DMS53 (cell line): Measurements from ENCODE around the gene ODAD2.
A peak's percentile ranks its signal among the peaks of the same experiment; 100 is the strongest.

Source experiments
- DNase-seq: peaks from one replicate; lab custom pipeline; 2025; lab: John Stamatoyannopoulos, UW

Gene ODAD2

DNA sequence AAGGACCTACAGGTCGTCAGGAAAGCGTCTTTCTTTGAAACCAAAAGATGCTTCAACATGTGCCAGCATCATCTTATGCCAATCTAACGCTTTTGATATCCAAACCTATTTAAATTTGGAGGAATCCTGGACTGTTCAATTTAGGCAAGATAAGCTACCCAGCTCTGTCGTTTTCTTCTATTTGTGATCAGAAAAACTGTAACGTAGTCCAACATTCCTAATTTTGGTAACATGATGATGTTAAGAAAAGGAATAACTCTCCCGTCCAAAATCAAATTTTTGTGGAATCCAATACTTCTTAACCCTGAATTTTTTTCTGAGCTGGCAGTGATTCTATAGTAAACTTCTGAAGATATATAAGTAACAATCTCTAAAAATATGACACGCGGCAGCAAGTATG lies 160.0 kb downstream of the ODAD2 start:
- DNase-seq: no peak

DNA sequence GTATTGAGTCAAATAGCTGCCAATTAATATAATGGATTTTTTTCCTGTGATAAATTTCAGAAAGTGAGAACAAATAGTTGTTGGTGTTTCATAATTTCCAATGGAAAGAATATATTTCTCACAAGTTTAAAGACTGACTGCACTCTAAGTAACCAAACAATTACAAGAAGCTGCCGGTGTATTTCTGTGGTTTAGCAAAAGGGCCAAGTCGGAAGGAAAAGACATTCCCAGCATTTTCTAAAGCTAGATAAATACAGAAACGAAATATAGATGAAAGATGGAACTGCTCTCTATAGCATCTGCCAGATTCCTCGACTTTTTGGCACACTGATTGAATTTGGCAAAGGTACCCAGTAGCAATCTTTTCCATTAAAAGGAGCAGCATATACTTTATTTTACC lies 160.5 kb downstream of the ODAD2 start:
- DNase-seq: no peak

DNA sequence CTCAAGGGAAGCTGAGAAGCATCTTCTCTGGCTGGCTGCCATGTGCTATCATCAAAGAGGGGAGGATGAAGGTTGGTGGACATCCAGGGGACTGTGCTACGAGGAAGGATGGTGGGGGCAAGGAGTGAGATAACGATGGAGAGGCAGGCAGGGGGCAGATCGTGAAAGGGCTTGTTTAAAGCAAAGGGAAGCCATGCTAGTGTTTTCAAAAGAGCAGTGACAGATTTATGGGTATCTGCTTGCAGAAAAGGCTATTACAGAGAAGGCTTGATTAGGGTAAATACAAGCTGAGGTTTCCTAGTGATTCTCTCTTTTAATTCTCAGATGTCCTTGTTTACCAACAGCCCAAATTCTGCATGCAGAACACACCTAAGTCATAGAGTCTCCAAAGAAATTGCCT lies 164.4 kb downstream of the ODAD2 start:
- DNase-seq: no peak

DNA sequence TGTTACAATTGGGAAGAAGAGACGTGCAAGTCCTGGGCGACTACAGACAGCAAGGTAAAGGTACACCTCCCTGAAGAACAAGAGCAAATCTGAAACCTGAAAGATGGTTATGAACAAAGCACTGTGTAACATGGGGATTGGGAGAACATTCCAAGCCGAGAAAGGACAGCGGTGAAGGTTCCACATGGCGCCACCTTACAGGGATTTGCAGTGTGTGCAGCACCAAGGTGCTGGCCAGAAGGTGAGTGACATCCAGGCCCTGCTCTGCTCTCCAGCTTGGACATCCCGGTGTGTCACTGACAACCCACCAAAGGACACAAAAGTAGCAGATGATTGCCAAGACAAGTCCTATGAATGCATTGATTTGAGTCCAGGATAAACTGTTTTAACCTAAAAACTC lies 165.1 kb downstream of the ODAD2 start:
- no peak for DNase-seq

DNA sequence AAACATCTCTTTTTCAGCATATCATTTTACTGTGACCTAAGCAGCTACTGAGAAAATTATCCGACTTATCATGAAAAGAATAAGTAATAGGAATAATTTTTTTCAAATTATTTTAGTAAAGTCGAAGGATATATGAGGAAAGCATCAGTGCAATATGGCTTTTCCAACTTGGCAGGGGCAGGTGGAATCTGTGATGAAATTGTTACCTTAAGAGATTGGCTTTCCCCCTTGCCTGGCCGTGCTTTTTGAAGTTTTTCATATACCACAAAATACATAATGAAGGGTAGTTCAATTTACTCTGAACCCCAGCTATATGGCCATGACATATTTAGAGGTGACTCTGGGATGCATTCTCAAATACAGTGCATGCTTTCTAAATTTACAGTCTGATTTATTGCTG lies 166.1 kb downstream of the ODAD2 start:
- no peak for DNase-seq

DNA sequence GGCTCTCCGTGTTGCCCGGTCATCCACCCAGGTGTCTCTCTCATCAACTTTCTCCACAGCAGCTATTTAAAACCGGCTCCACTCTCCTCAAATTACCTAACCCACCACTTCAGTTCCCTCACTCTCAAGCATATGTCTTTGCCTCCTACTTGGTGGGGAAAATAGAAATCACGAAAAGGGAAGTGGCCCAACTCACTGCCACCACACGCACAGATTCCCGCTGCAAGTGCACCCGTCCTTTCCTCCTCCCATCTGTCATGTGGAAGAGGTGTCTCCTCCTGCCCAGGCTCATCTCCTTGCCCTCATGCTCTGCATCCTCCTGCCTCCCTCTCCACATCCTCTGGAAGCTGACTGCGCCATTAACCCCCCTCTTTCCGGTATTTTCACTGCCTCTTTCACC lies 172.5 kb downstream of the ODAD2 start:
- no peak for DNase-seq

DNA sequence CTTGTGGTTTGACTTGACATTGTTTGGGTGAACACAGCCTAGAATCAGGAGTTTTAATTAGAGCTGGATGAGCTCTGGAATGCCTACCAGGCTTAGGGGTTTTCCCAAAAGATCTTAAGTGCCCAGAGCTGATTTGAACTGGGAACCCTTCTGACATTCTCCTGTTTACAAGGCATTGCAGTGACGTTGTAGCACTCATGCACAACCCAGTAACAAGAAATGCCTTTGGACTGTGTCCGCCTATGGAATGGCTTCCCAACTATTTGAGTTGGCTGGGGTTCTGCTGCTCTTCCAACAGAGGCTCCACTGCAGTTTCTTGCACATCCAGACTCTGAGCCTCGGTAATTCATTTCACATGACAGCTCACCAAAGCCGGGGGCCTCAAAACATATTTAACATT lies 176.6 kb downstream of the ODAD2 start:
- DNase-seq: no peak

DNA sequence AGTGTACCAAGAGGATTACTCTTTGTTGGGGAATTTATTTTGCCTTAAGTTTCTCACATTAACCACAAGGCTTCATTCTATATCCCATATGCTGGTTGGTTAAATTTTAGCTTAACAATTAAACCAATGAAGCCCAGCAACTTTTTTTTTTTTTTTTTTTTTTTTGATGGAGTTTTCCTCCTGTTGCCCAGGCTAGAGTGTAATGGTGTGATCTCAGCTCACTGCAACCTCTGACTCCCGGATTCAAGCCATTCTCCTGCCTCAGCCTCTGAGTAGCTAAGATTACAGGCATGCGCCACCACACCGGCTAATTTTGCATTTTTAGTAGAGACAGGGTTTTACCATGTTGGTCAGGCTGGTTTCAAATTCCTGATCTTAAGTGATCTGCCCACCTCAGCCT lies 178.2 kb downstream of the ODAD2 start:
- peak; percentile 77 for DNase-seq

DNA sequence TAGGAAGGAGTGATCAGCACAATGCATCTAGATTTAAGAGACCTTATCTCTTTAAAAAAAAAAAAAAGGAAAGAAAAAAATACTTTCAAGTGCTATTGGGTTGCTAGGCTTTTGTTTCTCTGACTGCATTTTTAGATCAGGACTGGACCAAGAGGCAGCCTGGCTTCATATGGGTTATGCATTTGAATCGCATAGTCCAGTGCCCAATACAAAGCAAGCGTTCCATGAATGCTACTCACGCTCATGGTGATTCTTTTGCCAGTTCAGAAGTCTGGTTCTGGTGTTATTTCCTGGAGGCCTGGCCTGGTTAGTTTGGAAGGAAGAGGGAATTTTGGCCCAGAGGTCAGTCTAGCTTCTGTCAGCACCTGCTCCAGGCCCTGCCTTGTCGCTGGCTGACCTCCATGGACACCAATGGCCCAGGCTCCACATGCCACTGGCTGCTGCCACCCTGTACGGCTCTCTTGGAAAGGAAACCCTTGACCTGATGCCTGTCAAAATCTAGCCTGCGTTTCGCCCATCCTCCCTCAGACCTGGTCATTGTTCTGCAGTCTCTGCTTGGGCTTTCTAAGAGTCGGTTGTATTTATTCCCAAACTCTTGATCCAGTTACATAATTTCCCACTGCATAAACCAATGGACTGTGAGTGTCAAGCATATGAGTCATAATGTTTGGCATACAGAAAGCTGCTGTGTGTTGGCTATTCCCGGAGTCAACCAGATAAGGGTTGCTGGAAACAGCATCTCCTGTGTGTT lies 178.9 kb downstream of the ODAD2 start:
- peak; percentile 95 for DNase-seq

DNA sequence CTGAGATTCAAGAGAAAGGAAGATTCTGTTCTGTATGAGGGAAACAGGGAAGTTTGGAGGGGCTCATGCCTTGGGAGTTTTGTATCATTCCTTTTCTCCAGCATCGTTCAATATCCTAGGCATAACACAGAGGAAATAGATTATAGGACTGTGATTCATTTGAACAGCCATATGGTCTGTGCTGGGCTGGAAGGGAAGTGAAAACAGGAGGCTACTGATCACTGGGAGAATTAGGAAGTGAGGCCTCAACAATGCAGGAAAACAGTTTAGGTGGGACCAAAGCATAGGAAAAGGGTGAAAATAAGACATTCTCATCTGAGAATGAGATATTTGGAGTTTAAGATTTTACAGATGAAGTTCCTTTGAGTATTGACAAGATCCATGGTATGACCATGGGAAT lies 182.6 kb downstream of the ODAD2 start:
- DNase-seq: no peak

DNA sequence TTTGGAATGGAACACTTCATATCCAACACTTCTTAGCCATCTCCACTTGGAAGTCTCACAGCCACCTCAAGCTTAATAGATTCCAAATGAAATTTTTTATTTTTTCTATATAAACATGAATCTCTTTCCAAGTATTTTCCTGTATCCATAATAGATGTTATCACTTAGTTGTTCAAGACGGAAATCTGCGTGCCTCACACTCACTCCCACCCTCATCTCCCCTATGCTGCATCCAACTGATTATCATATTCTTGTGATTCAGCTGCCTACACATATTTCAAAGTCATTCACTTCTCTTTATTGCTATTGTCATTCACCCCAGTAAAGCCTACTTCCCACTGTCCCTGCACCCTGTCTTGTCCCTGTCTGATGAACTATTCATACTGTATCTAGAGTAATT lies 183.0 kb downstream of the ODAD2 start:
- no peak for DNase-seq

DNA sequence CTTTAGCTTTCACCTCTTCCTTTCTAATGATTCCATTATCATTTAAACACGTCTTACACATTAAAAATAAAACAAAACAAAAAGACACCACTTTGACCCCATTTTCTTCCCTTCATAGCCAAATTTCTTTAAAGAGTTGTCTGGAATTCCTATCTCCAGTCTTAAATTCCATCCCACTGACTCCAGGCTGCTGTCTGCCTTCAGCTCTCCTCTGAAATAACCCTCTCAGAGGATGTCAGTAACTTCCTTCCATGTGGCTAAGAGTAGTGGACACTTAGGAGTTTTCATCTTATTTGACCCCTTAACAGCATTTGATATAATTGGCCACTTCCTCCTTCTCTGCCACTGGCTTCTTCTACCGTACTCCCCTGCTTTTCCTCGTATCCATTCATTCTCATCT lies 183.6 kb downstream of the ODAD2 start:
- no peak for DNase-seq

DNA sequence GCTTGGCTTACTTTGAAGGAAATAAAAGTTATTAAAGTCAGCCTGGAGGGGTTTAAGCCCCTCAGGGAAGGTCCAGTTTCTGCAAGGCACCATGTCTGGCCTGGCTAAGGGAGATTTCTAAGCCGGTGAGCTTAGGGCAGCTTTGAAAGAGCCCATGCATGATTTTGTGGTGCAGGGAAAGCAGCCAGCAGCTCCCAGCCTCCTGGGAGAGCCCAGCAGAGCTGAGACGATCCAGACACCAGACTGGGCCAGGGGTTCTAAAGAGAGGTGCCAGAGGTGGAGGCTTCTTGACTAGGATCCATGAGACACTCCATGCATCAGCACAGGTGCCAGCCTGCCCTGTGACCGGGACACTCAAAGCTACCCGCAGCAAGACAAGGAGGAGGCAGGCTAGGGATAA lies 193.7 kb downstream of the ODAD2 start:
- DNase-seq: no peak

DNA sequence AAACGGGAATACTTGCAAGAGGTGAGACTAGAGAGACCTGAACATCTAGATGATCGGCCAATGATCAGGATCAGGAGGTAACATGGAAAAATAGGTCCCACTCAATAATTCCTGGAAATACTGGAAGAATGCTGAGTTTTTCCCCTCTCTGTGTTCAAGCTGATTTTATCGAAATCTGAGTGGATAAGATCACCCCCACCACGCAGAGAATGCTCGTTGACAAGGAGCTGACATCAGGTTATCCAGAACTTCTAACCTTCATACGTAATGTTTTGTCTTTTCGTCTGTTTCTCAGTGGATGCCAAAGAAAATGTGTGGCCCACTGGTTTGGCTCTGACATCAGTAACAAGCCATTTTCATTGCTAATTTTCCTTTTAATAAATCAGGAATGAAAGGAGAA lies 194.7 kb downstream of the ODAD2 start:
- no peak for DNase-seq

DNA sequence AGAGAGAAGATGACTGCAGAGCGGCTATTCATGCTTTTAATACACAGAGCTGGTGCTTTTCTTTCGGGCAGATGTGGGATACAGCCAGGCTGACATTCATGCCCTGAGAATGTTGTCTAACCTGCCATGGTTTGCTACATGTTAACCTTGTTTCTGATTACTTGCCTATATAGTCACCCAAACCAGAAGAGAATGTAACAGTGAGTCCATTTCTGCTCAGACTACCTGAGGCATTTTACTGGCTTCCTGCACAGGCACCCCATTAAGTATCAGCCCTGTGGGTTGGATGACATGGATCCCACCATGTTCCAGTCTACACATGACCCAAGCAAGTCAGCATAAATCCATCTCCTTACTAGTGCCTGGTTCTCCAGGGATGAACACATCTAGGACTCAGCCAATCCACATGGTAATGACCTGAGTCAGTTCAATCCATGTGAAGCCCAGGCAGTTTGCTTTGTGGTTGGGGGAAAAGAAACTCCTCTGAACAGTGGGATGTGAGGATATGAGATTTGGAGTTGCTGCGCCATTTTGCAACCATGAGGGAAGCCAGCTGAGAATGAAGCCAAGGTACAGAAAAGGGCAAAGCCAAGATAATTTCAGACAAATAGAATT lies 197.6 kb downstream of the ODAD2 start:
- no peak for DNase-seq

DNA sequence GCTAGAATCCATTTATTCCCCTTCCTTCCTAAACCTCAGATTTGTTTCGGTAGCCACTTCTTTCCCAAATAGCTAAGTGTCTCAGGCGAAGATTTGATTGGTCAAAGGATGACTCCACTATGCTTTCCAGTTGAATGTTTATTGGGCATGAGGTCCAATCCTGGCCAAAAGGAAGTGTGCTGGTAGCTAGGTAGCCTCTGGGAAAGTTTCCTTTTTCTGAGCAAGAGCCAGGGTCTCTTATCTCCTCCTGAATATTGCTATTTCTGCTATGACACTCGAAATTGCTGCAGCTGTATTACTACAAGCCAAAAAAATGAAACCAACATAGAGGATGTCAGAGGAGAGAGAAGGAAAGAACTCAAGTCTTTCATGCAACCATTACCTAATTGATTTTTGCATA lies 199.8 kb downstream of the ODAD2 start:
- DNase-seq: no peak

DNA sequence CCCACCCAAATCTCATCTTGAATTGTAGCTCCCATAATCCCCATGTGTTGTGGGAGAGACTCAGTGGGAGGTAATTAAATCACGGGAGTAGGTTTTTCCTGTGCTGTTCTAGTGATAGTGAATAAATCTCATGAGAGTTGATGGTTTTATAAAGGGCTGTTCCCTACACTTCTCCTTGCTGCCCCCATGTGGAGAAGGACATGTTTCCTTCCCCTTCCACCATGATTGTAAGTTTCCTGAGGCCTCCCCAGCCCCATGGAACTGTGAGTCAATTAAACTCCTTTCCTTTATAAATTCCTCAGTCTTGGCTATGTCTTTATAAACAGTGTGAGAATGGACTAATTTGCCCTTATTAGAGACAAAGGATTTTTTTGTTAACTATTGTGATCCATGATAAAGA lies 204.7 kb downstream of the ODAD2 start:
- peak; percentile 63 for DNase-seq

DNA sequence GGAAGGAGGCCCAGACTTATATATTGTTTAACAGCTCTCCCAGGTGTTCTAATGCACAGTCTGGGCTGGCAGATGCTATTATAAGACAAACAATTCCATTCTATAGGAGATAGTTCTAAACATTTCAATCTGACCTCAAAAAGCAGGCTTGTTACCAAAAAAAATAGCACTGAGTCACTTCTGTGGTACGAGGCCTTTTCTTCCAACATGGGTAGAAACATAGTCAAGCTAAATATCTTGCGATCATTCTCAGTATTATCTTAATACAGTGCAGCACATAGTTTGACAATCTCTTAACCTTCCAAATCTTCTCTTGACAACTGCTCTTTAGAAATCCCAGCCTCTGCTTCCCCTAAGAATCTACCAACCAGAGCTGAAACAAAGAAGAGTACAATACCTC lies 206.7 kb downstream of the ODAD2 start:
- DNase-seq: no peak

DNA sequence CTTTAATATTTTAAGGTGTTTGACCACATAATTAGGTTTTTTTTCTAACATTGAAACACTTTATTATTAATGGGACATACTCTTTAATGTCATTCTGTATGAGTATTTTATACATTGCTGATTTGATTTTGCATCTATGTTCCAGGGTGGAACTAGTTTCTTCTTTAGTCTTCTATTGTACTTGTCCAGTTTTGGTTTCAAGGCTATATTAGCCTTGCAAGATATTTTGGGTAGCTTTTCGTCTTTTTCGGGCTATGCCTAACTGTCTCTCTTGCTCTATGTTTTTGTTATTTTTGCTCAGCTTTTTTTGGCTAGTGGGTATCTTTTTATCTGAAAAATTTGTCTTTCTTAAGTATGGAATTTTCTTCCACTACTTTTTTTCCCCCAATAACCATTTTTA lies 214.6 kb downstream of the ODAD2 start:
- DNase-seq: no peak

DNA sequence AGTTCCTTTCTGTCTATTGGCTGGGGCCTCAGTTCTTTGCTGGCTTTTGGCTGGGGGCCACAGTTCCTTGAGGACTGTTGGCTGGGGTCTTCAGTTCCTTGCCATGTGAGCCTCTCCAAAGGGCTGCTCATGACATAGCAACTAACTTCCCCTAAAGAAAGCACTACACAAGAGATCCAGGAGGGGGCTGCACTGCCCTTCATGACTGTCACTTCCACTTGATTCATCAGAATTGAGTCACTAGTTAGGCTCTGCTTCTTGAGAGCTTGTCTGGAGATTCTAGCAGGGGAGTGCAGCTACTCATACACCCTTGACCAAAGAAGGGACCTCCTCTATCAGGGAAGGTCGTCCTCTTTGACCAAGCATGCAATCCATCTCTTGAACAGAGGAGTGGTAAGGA lies 215.2 kb downstream of the ODAD2 start:
- DNase-seq: peak; percentile 75

DNA sequence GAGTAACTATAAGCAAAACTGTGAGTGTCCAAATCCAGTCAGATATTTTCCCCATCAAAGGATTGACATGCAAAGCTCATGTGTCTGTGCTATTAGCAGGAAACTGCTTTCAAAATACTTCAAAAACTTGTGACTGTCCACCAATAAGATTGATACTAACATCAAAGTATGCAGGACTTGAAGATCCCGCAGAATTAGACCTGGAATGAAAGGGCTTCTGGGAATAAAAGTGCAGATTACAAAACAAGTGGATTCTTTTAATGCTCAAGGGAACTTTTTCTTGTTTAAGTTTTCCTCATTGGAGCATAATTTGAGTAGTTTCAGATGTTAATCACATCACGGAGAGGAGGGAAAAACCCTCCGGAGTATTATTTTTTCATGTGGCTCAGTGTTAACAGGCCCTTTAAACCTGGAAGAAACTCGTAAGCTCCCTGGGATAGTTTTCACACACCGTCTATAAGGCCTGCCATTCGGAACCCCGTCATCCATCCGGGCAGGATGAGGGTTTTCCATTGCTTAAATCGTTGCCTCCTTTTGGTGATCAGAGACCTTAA lies 219.3 kb downstream of the ODAD2 start:
- DNase-seq: no peak

DNA sequence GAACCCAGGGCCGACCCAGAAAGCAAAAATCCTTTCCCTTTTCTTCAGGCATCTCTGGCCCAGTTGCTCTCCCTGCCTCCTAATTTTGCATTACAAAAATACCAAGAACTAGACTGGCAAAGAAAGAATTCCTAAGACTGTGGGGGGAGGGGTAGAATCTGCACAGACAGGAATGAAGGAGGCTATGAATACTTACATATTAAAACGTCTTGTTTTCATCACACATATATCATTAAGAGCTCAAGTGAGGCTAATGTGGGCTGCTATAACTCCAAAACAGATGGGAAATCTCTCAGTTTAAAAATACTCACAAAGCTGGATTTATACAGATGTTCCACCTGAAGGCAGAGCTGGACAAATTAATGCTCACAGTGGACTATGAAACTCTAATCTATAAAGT lies 224.0 kb downstream of the ODAD2 start:
- DNase-seq: no peak

DNA sequence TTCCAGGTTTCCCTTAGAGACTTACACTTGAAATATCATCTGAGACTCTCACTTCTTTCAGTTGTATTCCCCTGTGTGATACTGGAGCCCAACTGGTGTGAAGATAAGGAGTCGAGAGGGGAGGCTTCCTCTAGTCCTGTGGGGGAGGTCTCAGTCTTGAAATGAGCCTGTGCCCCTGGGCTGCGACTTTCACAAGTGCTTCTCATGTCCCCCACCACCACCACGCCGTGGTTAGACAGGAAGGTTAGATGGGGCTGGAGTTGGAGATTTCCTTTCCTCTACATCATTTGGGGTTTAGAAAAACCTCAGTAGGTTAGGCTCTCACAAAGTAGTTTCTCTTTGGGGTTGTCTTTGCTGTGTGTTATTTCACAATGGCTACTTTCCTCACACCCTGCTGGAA lies 227.6 kb downstream of the ODAD2 start:
- no peak for DNase-seq

DNA sequence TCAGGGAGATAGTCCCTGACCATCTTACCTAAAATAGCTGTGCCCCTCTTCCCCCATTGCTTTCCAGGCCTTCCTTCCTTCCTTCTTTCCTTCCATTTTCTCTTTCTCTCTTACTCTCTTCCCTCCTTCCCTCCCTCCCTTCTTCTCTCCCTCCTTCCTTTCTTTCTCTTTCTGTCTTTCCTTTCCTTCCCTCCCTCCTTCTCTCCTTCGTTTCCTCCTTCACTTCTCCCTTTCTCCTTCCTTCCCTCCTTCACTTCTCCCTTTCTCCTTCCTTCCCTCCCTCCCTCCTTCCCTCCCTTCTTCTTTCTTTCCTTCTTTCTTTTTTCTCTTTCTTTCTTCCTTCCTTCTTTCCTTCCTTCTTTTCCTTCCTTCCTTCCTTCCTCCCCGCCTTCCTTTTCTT lies 228.7 kb downstream of the ODAD2 start:
- no peak for DNase-seq
